Hepatocyte (in vitro differentiated cells): ENCODE measurements around the gene GNE. TPM values are rescaled to one million over a fixed set of nuclear protein-coding genes. Genes with fewer than 3 reads are reported as not detected.

Experiments
- DNase-seq: peaks from one replicate; pipeline ENCODE4 v3.0.0-alpha.2; 2016; ENCODE audit warnings: low spot score
- H2AFZ ChIP-seq: fragments of 200-600 bp; sonication (generic); 2 replicates; pipeline ENCODE4 v1.6.0; 2016; ENCODE audit warnings: antibody characterized with exemption, mild to moderate bottlenecking
- H3K27ac ChIP-seq: fragments of 200-600 bp; sonication (generic); 2 replicates; pipeline ENCODE4 v1.5.1; 2016; ENCODE audit warnings: mild to moderate bottlenecking
- H3K27me3 ChIP-seq: fragments of 200-600 bp; sonication (generic); 2 replicates; pipeline ENCODE4 v1.6.1; 2016
- H3K36me3 ChIP-seq: fragments of 200-600 bp; sonication (generic); replicated peaks from 2 replicates; pipeline ENCODE4 v1.5.1; 2016; ENCODE audit warnings: low read depth; ENCODE audit not compliant: insufficient read depth
- H3K4me1 ChIP-seq: fragments of 200-600 bp; sonication (generic); 2 replicates; pipeline ENCODE4 v1.5.1; 2016; ENCODE audit warnings: mild to moderate bottlenecking, moderate library complexity; ENCODE audit not compliant: insufficient read depth
- H3K4me2 ChIP-seq: fragments of 200-600 bp; sonication (generic); 2 replicates; pipeline ENCODE4 v1.6.0; 2016
- H3K4me3 ChIP-seq: fragments of 200-600 bp; sonication (generic); 2 replicates; pipeline ENCODE4 v1.5.1; 2016; ENCODE audit warnings: mild to moderate bottlenecking
- H3K79me2 ChIP-seq: fragments of 200-600 bp; sonication (generic); 2 replicates; pipeline ENCODE4 v1.6.0; 2017; ENCODE audit warnings: mild to moderate bottlenecking
- H3K9me2 ChIP-seq: fragments of 200-600 bp; sonication (generic); replicated peaks from 2 replicates; pipeline ENCODE4 v1.6.0; 2017; ENCODE audit warnings: mild to moderate bottlenecking; ENCODE audit not compliant: insufficient read depth
- H3K9me3 ChIP-seq: fragments of 200-600 bp; sonication (generic); 2 replicates; pipeline ENCODE4 v1.5.1; 2016; ENCODE audit warnings: low read depth, mild to moderate bottlenecking
- H4K20me1 ChIP-seq: fragments of 200-600 bp; sonication (generic); 2 replicates; pipeline ENCODE4 v1.6.0; 2016; ENCODE audit warnings: mild to moderate bottlenecking; ENCODE audit not compliant: insufficient read depth, poor library complexity, severe bottlenecking
- EZH2 ChIP-seq: fragments of 200-600 bp; sonication (generic); IDR thresholded peaks from 2 replicates; pipeline ENCODE4 v1.6.1; 2016; ENCODE audit warnings: antibody characterized with exemption, mild to moderate bottlenecking, borderline replicate concordance
- EZH2phosphoT487 ChIP-seq: fragments of 200-600 bp; sonication (generic); IDR thresholded peaks from one replicate; pipeline ENCODE4 v1.6.1; 2018; ENCODE audit warnings: antibody characterized with exemption, mild to moderate bottlenecking, low read depth, moderate library complexity; ENCODE audit not compliant: unreplicated experiment, severe bottlenecking
- WGBS: methylation state at CpG from one replicate; pipeline ENCODE4 v1.1.6; 2016; ENCODE audit warnings: low lambda C conversion rate; ENCODE audit errors: missing lambda C conversion rate; 5-methylcytosine and 5-hydroxymethylcytosine counted together
- polyA plus RNA-seq: library from polyadenylated mRNA; unstranded; fragments of >200 nt; fragmentation: Nextera tagmentation; extraction: Ambion mirVana; gene quantifications from 2 replicates; pipeline ENCODE4 v1.2.1, GENCODE V29; 2016
- small RNA-seq: library from RNA; depleted of rRNA; stranded (forward); fragments of <200 nt; gene quantifications from one replicate; pipeline ENCODE3, GENCODE V24; 2014
- total RNA-seq: library from RNA; depleted of rRNA; stranded (reverse); fragments of >200 nt; gene quantifications from 2 replicates; pipeline ENCODE4 v1.2.3, GENCODE V29; 2014
- TF ChIP-seq, protein P1 (sequence below): fragments of 200-600 bp; sonication (generic); IDR thresholded peaks from 2 replicates; pipeline ENCODE4 v1.5.1; 2016; ENCODE audit warnings: antibody characterized with exemption, mild to moderate bottlenecking; ENCODE audit not compliant: poor library complexity

The GNE gene
- total and polyA plus RNA-seq, 2 experiments from 2014 or later, result 6.5 to 14.9 TPM

DNA sequence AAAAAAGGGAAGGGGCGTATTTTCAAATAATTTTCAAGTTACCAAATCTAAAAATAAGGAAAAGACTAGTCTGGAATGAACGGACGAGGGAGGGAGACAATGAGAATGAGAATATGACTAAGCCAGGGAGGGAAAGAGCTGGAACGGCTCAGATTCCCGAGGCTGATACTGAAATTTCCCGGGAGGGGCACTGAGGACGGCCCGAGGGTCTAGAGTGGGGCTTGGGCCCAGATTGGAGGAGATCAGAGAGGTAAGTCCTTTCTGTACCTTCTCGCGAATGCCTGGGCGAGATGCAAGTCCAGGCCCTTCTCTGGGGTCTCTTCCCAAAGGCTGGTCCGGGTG, 92.5 kb downstream of the GNE start:
- H3K36me3 ChIP-seq, result no peaks in the 10 kb centered on the region
- H3K4me3 ChIP-seq, result no peak overlapping the region
- H3K27ac ChIP-seq, result no peak overlapping the region
- TF ChIP-seq, protein P1, sequence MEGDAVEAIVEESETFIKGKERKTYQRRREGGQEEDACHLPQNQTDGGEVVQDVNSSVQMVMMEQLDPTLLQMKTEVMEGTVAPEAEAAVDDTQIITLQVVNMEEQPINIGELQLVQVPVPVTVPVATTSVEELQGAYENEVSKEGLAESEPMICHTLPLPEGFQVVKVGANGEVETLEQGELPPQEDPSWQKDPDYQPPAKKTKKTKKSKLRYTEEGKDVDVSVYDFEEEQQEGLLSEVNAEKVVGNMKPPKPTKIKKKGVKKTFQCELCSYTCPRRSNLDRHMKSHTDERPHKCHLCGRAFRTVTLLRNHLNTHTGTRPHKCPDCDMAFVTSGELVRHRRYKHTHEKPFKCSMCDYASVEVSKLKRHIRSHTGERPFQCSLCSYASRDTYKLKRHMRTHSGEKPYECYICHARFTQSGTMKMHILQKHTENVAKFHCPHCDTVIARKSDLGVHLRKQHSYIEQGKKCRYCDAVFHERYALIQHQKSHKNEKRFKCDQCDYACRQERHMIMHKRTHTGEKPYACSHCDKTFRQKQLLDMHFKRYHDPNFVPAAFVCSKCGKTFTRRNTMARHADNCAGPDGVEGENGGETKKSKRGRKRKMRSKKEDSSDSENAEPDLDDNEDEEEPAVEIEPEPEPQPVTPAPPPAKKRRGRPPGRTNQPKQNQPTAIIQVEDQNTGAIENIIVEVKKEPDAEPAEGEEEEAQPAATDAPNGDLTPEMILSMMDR, result no peak
- TF ChIP-seq EZH2phosphoT487, result no peak
- no peak for TF ChIP-seq EZH2
- peaks cover 20% of the 10 kb centered on the region for H3K4me1 ChIP-seq
- no peaks in the 10 kb centered on the region for H3K27me3 ChIP-seq
- H3K9me2 ChIP-seq, result no peaks in the 10 kb centered on the region
- no peaks in the 10 kb centered on the region for H3K79me2 ChIP-seq
- DNase-seq, result no peak
- H2AFZ ChIP-seq, result peak overlapping the region; percentile 86
- WGBS, result 67% methylated on average over 10 of the region's 12 CpGs
- H4K20me1 ChIP-seq, result no peaks in the 10 kb centered on the region
- no peaks in the 10 kb centered on the region for H3K9me3 ChIP-seq
- H3K4me2 ChIP-seq, result peak overlapping the region; percentile 92

DNA sequence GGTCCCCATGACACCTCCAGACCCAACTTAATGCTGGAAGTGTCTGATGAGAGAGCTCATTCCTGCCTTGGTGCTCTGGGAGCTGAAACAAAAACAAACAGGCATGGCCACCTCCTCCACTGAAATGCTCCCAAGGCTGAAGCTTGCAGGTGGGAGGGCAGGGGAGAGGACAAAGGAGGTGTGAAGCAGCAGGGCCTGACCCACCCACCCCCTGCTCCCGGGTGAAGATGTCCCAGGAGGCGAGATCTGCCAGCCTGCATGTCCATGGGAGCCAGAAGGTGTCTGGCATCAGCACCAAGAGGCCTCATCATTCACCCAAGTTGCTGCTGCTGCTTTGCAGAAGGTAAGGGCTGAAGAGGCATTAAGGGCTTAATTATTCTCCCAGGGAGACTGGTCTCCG, 93.3 kb downstream of the GNE start:
- no peak overlapping the region for H3K4me2 ChIP-seq
- DNase-seq, result no peak
- H3K27ac ChIP-seq, result no peak overlapping the region
- no peaks in the 10 kb centered on the region for H4K20me1 ChIP-seq
- no peak overlapping the region for H3K4me3 ChIP-seq
- H3K9me2 ChIP-seq, result no peaks in the 10 kb centered on the region
- H3K36me3 ChIP-seq, result no peaks in the 10 kb centered on the region
- no peaks in the 10 kb centered on the region for H3K79me2 ChIP-seq
- no peak overlapping the region for H2AFZ ChIP-seq
- H3K27me3 ChIP-seq, result no peaks in the 10 kb centered on the region
- no peaks in the 10 kb centered on the region for H3K9me3 ChIP-seq
- peaks cover 20% of the 10 kb centered on the region for H3K4me1 ChIP-seq
- TF ChIP-seq, protein P1, result no peak
- no peak for TF ChIP-seq EZH2phosphoT487
- TF ChIP-seq EZH2, result no peak
- 48% methylated on average over 3 of the region's 3 CpGs for WGBS

Small RNA genes within 50 kb of the gene (small RNA-seq; reads per million reads assigned to genes)
- not detected for gene RNU4-53P

Other genes with a start within 250 kb of the GNE start
- 11.2 and 15.3 TPM in 2 replicates for gene RECK, start 221.5 kb downstream of the GNE start, total RNA-seq
- gene RECK, start 221.5 kb downstream of the GNE start, polyA plus RNA-seq, result 13.5 and 13.7 TPM in 2 replicates
- 9.8 and 14.1 TPM in 2 replicates for gene GLIPR2, start 121.7 kb downstream of the GNE start, total RNA-seq
- gene GLIPR2, start 121.7 kb downstream of the GNE start, polyA plus RNA-seq, result 12.6 and 20.1 TPM in 2 replicates
- not detected in 2 replicates for gene CCIN, start 89.1 kb downstream of the GNE start, total RNA-seq
- 0.23 TPM in 1 of 2 replicates, not detected in the other for gene CCIN, start 89.1 kb downstream of the GNE start, polyA plus RNA-seq
- 317 and 339 TPM in 2 replicates for gene CLTA, start 67.5 kb downstream of the GNE start, total RNA-seq
- gene CLTA, start 67.5 kb downstream of the GNE start, polyA plus RNA-seq, result 283 and 313 TPM in 2 replicates
- gene RNF38, start 141.8 kb upstream of the GNE start, total RNA-seq, result 23.7 and 25.7 TPM in 2 replicates
- 8.1 and 8.7 TPM in 2 replicates for gene RNF38, start 141.8 kb upstream of the GNE start, polyA plus RNA-seq